Caco-2 (cell line): ENCODE measurements around the gene PLEK2. TPM values are rescaled to one million over a fixed set of nuclear protein-coding genes. Genes with fewer than 3 reads are reported as not detected.

ENCODE experiments used
- BruUV-seq: library from RNA; stranded (reverse); fragments of 400-500 nt; replicated peaks from 2 replicates; lab custom pipeline; 2021; lab: Mats Ljungman, UMichigan
- CTCF ChIA-PET: fragments of 300-600 bp; sonication (Branson Sonifier 250); formaldehyde crosslinking; loops from one replicate; lab custom pipeline; 2022; ENCODE audit warnings: antibody characterized with exemption; lab: Charles Lee
- POLR2A ChIA-PET: fragments of 300-600 bp; sonication (Branson Sonifier 250); formaldehyde crosslinking; loops from one replicate; lab custom pipeline; 2022; ENCODE audit warnings: antibody characterized with exemption; lab: Charles Lee
- DNase-seq, 2 experiments: peaks; one replicate each; pipeline versions ENCODE4 v3.0.0 to v3.0.0-alpha.2; 2020 to 2022
- H3K27me3 ChIP-seq: replicated peaks from 2 replicates; pipeline ENCODE4 v1.6.0; 2011; ENCODE audit warnings: low read length; ENCODE audit not compliant: control insufficient read depth, insufficient read depth
- H3K36me3 ChIP-seq: 2 replicates; pipeline ENCODE4 v1.5.1; 2011; ENCODE audit warnings: low read length; ENCODE audit not compliant: control insufficient read depth, insufficient read depth
- H3K4me1 ChIP-seq: fragments of 250-450 bp; sonication (Bioruptor Pico); 2 replicates; pipeline ENCODE4 v1.5.1; 2020; ENCODE audit warnings: mild to moderate bottlenecking
- H3K4me3 ChIP-seq: 2 replicates; pipeline ENCODE4 v1.5.1; 2011; ENCODE audit warnings: low read depth, mild to moderate bottlenecking, control low read depth, low read length
- H3K9me3 ChIP-seq: fragments of 250-450 bp; sonication (Bioruptor Pico); 2 replicates; pipeline ENCODE4 v1.5.1; 2020; ENCODE audit warnings: mild to moderate bottlenecking, moderate library complexity
- H3K27ac Mint-ChIP-seq: one replicate; pipeline ENCODE4 v1.8.0; 2022; ENCODE audit warnings: mixed read lengths; ENCODE audit not compliant: unreplicated experiment
- H3K27me3 Mint-ChIP-seq: one replicate; pipeline ENCODE4 v1.8.0; 2022; ENCODE audit warnings: mixed read lengths; ENCODE audit not compliant: insufficient read depth, unreplicated experiment
- H3K36me3 Mint-ChIP-seq: one replicate; pipeline ENCODE4 v1.8.0; 2022; ENCODE audit warnings: mild to moderate bottlenecking, mixed read lengths; ENCODE audit not compliant: insufficient read depth, unreplicated experiment
- H3K4me1 Mint-ChIP-seq: one replicate; pipeline ENCODE4 v1.8.0; 2022; ENCODE audit warnings: low read depth, mixed read lengths; ENCODE audit not compliant: unreplicated experiment
- H3K4me3 Mint-ChIP-seq: one replicate; pipeline ENCODE4 v1.8.0; 2022; ENCODE audit warnings: mild to moderate bottlenecking, moderate library complexity, mixed read lengths; ENCODE audit not compliant: unreplicated experiment
- H3K9me3 Mint-ChIP-seq: one replicate; pipeline ENCODE4 v1.8.0; 2022; ENCODE audit warnings: mixed read lengths; ENCODE audit not compliant: unreplicated experiment
- CTCF ChIP-seq, 2 experiments: fragments of 200-600 bp in 1 of 2; IDR thresholded peaks; 1 replicate in 1 of 2; 2 replicates in 1 of 2; pipeline versions ENCODE4 v1.5.1 to v1.8.0; 2011 to 2022; ENCODE audit warnings: antibody characterized with exemption in 1 of 2, control low read depth in 1 of 2, inconsistent platforms in 1 of 2, low read depth in 1 of 2, low read length in 1 of 2, mild to moderate bottlenecking in 1 of 2, moderate library complexity in 1 of 2; ENCODE audit not compliant: insufficient read depth in 1 of 2, severe bottlenecking in 1 of 2, unreplicated experiment in 1 of 2
- intact Hi-C: fragments of 100-400 bp; cut with micrococcal nuclease; formaldehyde crosslinking; loops from one replicate; pipeline ENCODE4 v1.10.0; 2022; ENCODE audit not compliant: unreplicated experiment
- total RNA-seq: library from RNA; stranded (reverse); gene quantifications from 2 replicates; pipeline ENCODE4 v1.2.3, GENCODE V29; 2022

Gene PLEK2
- total RNA-seq, 1 experiment from 2014 or later, result 36.5 TPM

GRCh38 chr14:67429510-67430205 lies 17.7 kb upstream of the PLEK2 start:
- ChIA-PET CTCF (interaction anchor here (0.7 to 3.8 kb wide), 8 partner anchors 11 to 315 kb away, joined by 3 to 49 read pairs (median 13); partner anchors contain the start of gene PLEK2), POLR2A (interaction anchor here (0.7 kb wide), 1 partner anchor 40 kb away, joined by 8 read pairs; no protein-coding TSS in a partner anchor)
- Mint-ChIP-seq H3K4me3 (no peak overlapping the region), H3K27ac (no peak overlapping the region), H3K4me1 (peaks cover 10% of the 10 kb centered on the region), H3K36me3 (no peaks in the 10 kb centered on the region), H3K27me3 (no peaks in the 10 kb centered on the region), H3K9me3 (no peaks in the 10 kb centered on the region)
- no peak for DNase-seq
- no peaks in the 10 kb centered on the region for H3K36me3 ChIP-seq
- intact Hi-C loops, result no loop called here
- TF ChIP-seq CTCF (IDR thresholded peaks at IDR 0.05; ENCODE audit: insufficient read depth in 1 of 2, low read depth in 1 of 2, low read length in 1 of 2, severe bottlenecking in 1 of 2, unreplicated experiment in 1 of 2), result no peak
- H3K4me1 ChIP-seq, result peaks cover 32% of the 10 kb centered on the region
- H3K27me3 ChIP-seq, result no peaks in the 10 kb centered on the region
- BruUV-seq, result no TSS peak
- H3K9me3 ChIP-seq, result no peaks in the 10 kb centered on the region
- H3K4me3 ChIP-seq, result no peak overlapping the region

- no peaks in the 10 kb centered on the region for H3K36me3 ChIP-seq
- H3K9me3 ChIP-seq, result no peaks in the 10 kb centered on the region
- Mint-ChIP-seq H3K27ac (peak overlapping the region; percentile 86), H3K36me3 (no peaks in the 10 kb centered on the region), H3K27me3 (no peaks in the 10 kb centered on the region), H3K4me3 (peak overlapping the region; percentile 49), H3K4me1 (peaks cover 10% of the 10 kb centered on the region), H3K9me3 (no peaks in the 10 kb centered on the region)
- POLR2A ChIA-PET, result interaction anchor here (0.7 kb wide), 1 partner anchor 41 kb away, joined by 8 read pairs; no protein-coding TSS in a partner anchor
- no TSS peak for BruUV-seq
- no peaks in the 10 kb centered on the region for H3K27me3 ChIP-seq
- peaks cover 32% of the 10 kb centered on the region for H3K4me1 ChIP-seq
- intact Hi-C loops, result no loop called here
- CTCF ChIA-PET, result interaction anchor here (0.6 to 3.8 kb wide), 17 partner anchors 12 to 276 kb away, joined by 3 to 49 read pairs (median 7); partner anchors contain the start of genes PIGH, PLEK2 and PLEKHH1
- DNase-seq, result peak; percentile 65 to 81
- peak in 1 of 2 experiments; percentile 25 for TF ChIP-seq CTCF (IDR thresholded peaks at IDR 0.05; ENCODE audit: insufficient read depth in 1 of 2, low read depth in 1 of 2, low read length in 1 of 2, severe bottlenecking in 1 of 2, unreplicated experiment in 1 of 2)
- no peak overlapping the region for H3K4me3 ChIP-seq
Measured at GRCh38 chr14:67428501-67429031, 16.6 kb upstream of the PLEK2 start.

- Histone ChIP-seq H3K36me3 (no peaks in the 10 kb centered on the region), H3K27me3 (no peaks in the 10 kb centered on the region), H3K4me1 (peaks cover 27% of the 10 kb centered on the region), H3K9me3 (no peaks in the 10 kb centered on the region), H3K4me3 (no peak overlapping the region)
- CTCF ChIA-PET, result interaction anchor here (0.6 to 3.8 kb wide), 29 partner anchors 8 to 277 kb away, joined by 3 to 49 read pairs (median 5); partner anchors contain the start of genes PIGH, PLEK2 and PLEKHH1
- BruUV-seq, result no TSS peak
- POLR2A ChIA-PET, result interaction anchor here (1.0 kb wide), 1 partner anchor 115 kb away, joined by 3 read pairs; no protein-coding TSS in a partner anchor
- Mint-ChIP-seq H3K9me3 (no peaks in the 10 kb centered on the region), H3K36me3 (no peaks in the 10 kb centered on the region), H3K27ac (no peak overlapping the region), H3K27me3 (no peaks in the 10 kb centered on the region), H3K4me1 (peaks cover 10% of the 10 kb centered on the region), H3K4me3 (no peak overlapping the region)
- TF ChIP-seq CTCF (IDR thresholded peaks at IDR 0.05; ENCODE audit: insufficient read depth in 1 of 2, low read depth in 1 of 2, low read length in 1 of 2, severe bottlenecking in 1 of 2, unreplicated experiment in 1 of 2), result peak; percentile 78 to 82
- DNase-seq, result peak; percentile 84 to 85
- intact Hi-C loops, result loop anchor here (1.0 to 2.0 kb wide), 7 partner anchors 20 to 278 kb away; no protein-coding TSS in a partner anchor
Measured at GRCh38 chr14:67426983-67427606, 15.1 kb upstream of the PLEK2 start.
